Activated B cell treated with CpG ODN at 0.5 μM for 24 hours (primary cell): ENCODE results near the gene TIMP2. TPM values are rescaled to one million over a fixed set of nuclear protein-coding genes. Genes with fewer than 3 reads are reported as not detected.
"Not testable (repeated sequence)": the region's sequence is repeated elsewhere in the genome, so short reads cannot be mapped to it uniquely, and the experiment has no call there.

Experiments used
- ATAC-seq: fragments of 200-7000 bp; cut with Tn5 transposase; one replicate; pipeline ENCODE4 v1.10.0; 2021; ENCODE audit warnings: low read depth, mild to moderate bottlenecking, moderate library complexity
- CTCF ChIA-PET: fragments of 350-600 bp; sonication (Branson Sonifier 250); formaldehyde crosslinking; loops from one replicate; lab custom pipeline; 2021; ENCODE audit warnings: antibody characterized with exemption; lab: Charles Lee
- POLR2A ChIA-PET: fragments of 350-600 bp; sonication (Branson Sonifier 250); formaldehyde crosslinking; loops from one replicate; lab custom pipeline; 2021; ENCODE audit warnings: antibody characterized with exemption; lab: Charles Lee
- DNase-seq: peaks from one replicate; pipeline ENCODE4 v3.0.0; 2022
- H3K27ac Mint-ChIP-seq: one replicate; pipeline ENCODE4 v1.8.0; 2020; ENCODE audit warnings: mixed read lengths
- H3K27me3 Mint-ChIP-seq: one replicate; pipeline ENCODE4 v1.8.0; 2021; ENCODE audit warnings: mixed read lengths
- H3K36me3 Mint-ChIP-seq: one replicate; pipeline ENCODE4 v1.8.0; 2021; ENCODE audit warnings: low read depth, mixed read lengths
- H3K4me1 Mint-ChIP-seq: one replicate; pipeline ENCODE4 v1.8.0; 2021; ENCODE audit warnings: mixed read lengths
- H3K4me3 Mint-ChIP-seq: one replicate; pipeline ENCODE4 v1.8.0; 2020; ENCODE audit warnings: mild to moderate bottlenecking, mixed read lengths
- H3K9me3 Mint-ChIP-seq: one replicate; pipeline ENCODE4 v1.8.0; 2020; ENCODE audit warnings: mixed read lengths
- intact Hi-C: fragments of 100-400 bp; cut with micrococcal nuclease; formaldehyde crosslinking; loops from one replicate; pipeline ENCODE4 v1.15.1; 2024
- total RNA-seq: library from RNA; stranded (reverse); gene quantifications from 2 replicates; pipeline ENCODE4 v1.2.3, GENCODE V29; 2022
- TF ChIP-seq, protein P1 (sequence below): fragments of 200-600 bp; IDR thresholded peaks from one replicate; pipeline ENCODE4 v1.8.0; 2022; ENCODE audit warnings: antibody characterized with exemption, mild to moderate bottlenecking

TIMP2 gene
- total RNA-seq, 1 donor from 2014 or later = 4.2 TPM

GRCh38 chr17:78913115-78913514 lies 12.1 kb downstream of the TIMP2 start:
- no peak for ATAC-seq
- CTCF ChIA-PET = no interaction called here
- Mint-ChIP-seq H3K27ac (no peak overlapping the region), H3K4me3 (no peak overlapping the region), H3K9me3 (no peaks in the 10 kb centered on the region), H3K4me1 (peaks cover 12% of the 10 kb centered on the region), H3K36me3 (peaks cover 1% of the 10 kb centered on the region), H3K27me3 (peaks cover 11% of the 10 kb centered on the region)
- TF ChIP-seq, protein P1, sequence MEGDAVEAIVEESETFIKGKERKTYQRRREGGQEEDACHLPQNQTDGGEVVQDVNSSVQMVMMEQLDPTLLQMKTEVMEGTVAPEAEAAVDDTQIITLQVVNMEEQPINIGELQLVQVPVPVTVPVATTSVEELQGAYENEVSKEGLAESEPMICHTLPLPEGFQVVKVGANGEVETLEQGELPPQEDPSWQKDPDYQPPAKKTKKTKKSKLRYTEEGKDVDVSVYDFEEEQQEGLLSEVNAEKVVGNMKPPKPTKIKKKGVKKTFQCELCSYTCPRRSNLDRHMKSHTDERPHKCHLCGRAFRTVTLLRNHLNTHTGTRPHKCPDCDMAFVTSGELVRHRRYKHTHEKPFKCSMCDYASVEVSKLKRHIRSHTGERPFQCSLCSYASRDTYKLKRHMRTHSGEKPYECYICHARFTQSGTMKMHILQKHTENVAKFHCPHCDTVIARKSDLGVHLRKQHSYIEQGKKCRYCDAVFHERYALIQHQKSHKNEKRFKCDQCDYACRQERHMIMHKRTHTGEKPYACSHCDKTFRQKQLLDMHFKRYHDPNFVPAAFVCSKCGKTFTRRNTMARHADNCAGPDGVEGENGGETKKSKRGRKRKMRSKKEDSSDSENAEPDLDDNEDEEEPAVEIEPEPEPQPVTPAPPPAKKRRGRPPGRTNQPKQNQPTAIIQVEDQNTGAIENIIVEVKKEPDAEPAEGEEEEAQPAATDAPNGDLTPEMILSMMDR = no peak
- no peak for DNase-seq
- intact Hi-C loops = no loop called here
- POLR2A ChIA-PET = no interaction called here

- TF ChIP-seq, protein P1 = no peak
- H3K4me1 Mint-ChIP-seq = peaks cover 12% of the 10 kb centered on the region
- DNase-seq (no peak), ATAC-seq (no peak)
- H3K36me3 Mint-ChIP-seq = peaks cover 1% of the 10 kb centered on the region
- no peak overlapping the region for H3K27ac Mint-ChIP-seq
- ChIA-PET POLR2A (no interaction called here), CTCF (no interaction called here)
- H3K4me3 Mint-ChIP-seq = no peak overlapping the region
- H3K27me3 Mint-ChIP-seq = peaks cover 11% of the 10 kb centered on the region
- intact Hi-C loops = no loop called here
- no peaks in the 10 kb centered on the region for H3K9me3 Mint-ChIP-seq
These were observed 13.1 kb downstream of the TIMP2 start for GRCh38 chr17:78912082-78912481.

- H3K27ac Mint-ChIP-seq, intact Hi-C loops, H3K4me3 Mint-ChIP-seq, H3K9me3 Mint-ChIP-seq, DNase-seq, POLR2A ChIA-PET, ATAC-seq, CTCF ChIA-PET, H3K36me3 Mint-ChIP-seq, H3K27me3 Mint-ChIP-seq: not testable (repeated sequence)
- H3K4me1 Mint-ChIP-seq = peaks cover 11% of the 10 kb centered on the region
These were observed 13.6 kb downstream of the TIMP2 start for GRCh38 chr17:78911543-78911942.

DNA sequence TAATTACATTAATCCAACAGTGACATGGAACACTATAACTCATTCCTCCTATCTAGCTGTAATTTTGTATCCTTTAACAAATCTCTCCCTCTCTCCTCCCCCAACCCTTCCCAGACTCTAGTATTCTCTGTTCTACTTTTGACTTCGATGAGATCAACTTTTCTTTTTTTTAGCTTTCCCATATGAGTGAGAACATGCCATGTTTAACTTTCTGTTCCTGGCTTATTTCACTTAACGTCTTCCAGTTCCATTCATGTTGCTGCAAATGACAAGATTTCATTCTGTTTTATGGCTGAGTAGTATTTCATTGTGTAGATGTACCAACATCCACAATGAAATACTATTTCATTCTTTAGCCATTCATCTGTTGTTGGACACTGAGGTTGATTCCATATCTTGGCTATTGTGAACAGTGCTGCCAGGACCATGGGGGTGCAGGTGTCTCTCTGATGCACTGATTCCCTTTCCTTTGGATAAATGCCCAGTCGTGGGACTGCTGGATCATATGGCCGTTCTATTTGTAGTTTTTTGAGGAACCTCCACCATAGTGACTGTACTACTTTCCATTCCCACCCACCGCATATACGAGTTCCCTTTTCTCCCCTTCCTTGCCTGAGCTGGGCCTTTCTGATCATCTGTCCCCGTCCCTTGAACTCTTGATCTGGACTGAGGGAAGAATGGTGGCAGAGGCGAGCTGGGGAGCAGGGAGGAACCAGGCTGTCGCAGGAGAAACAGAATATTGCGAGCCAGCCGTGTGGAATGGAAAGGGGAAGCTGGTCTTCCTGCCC lies 14.5 kb downstream of the TIMP2 start:
- peaks cover 1% of the 10 kb centered on the region for H3K36me3 Mint-ChIP-seq
- DNase-seq = no peak
- POLR2A ChIA-PET = no interaction called here
- H3K4me3 Mint-ChIP-seq = no peak overlapping the region
- no peak overlapping the region for H3K27ac Mint-ChIP-seq
- peaks cover 4% of the 10 kb centered on the region for H3K27me3 Mint-ChIP-seq
- no peaks in the 10 kb centered on the region for H3K9me3 Mint-ChIP-seq
- ATAC-seq = no peak
- intact Hi-C loops = no loop called here
- peaks cover 6% of the 10 kb centered on the region for H3K4me1 Mint-ChIP-seq
- CTCF ChIA-PET = no interaction called here
- TF ChIP-seq, protein P1 = no peak

DNA sequence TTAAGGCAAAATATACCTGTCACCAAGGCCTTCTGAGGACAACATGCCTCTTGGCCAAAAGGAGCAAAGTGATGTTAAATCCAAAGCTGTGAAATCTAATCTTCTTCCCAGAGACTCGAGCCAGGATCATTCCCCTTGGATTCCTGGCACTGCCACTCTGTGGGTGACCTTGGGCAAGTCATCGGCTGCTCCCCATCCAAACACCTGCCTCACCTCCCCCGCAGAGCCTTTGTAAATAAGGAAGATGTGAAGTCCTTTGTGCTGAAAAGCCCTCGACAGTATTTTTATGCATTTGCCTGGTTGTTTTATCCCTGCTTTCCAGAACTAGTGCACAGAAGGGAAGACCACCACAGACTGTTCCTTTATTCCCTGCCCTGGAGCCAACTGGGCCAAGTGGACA lies 16.8 kb downstream of the TIMP2 start:
- CTCF ChIA-PET = no interaction called here
- peaks cover 1% of the 10 kb centered on the region for H3K36me3 Mint-ChIP-seq
- H3K27ac Mint-ChIP-seq = no peak overlapping the region
- peaks cover 6% of the 10 kb centered on the region for H3K4me1 Mint-ChIP-seq
- no peaks in the 10 kb centered on the region for H3K9me3 Mint-ChIP-seq
- intact Hi-C loops = no loop called here
- DNase-seq (no peak), ATAC-seq (no peak)
- H3K4me3 Mint-ChIP-seq = no peak overlapping the region
- TF ChIP-seq, protein P1 = no peak
- peaks cover 4% of the 10 kb centered on the region for H3K27me3 Mint-ChIP-seq
- POLR2A ChIA-PET = no interaction called here
